ES-I3 (cell line): ENCODE measurements around the gene KCNT1.

Source experiments
- H3K36me3 ChIP-seq: 2 replicates; pipeline ENCODE4 v1.6.1; 2013; ENCODE audit warnings: mild to moderate bottlenecking, low read length, control low read depth, moderate library complexity; ENCODE audit not compliant: insufficient read depth
- H3K4me1 ChIP-seq: 2 replicates; pipeline ENCODE4 v1.6.1; 2013; ENCODE audit warnings: mild to moderate bottlenecking, control low read depth, low read length; ENCODE audit not compliant: insufficient read depth
- H3K9ac ChIP-seq: 2 replicates; pipeline ENCODE4 v1.6.1; 2013; ENCODE audit warnings: low read depth, mild to moderate bottlenecking, low read length, moderate library complexity
- H3K9me3 ChIP-seq: 2 replicates; pipeline ENCODE4 v1.6.1; 2013; ENCODE audit warnings: mild to moderate bottlenecking, low read length, moderate library complexity; ENCODE audit not compliant: control insufficient read depth, insufficient read depth

The KCNT1 gene

DNA sequence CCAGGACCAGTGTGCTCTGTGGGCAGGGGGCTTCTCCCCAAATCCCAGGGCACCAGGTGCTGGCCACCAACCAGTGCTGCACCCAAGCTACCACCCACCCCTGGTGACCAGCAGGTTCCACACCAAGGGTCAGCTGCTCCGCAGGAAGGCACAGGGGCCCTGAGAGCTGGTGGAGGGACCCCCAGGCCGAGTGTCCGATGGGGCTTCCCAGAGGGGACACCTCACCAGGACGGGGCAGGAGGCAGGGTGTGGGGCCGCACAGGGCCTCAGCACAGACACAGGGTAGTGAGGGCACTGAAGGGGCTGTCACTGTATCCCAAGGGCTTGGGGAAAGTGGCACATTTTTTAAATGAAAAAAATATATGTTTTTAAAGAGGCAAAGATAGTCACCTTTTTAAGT is 20.8 kb upstream of the KCNT1 start:
- Histone ChIP-seq H3K36me3 (no peaks in the 10 kb centered on the region), H3K9me3 (no peaks in the 10 kb centered on the region), H3K9ac (no peak overlapping the region), H3K4me1 (no peaks in the 10 kb centered on the region)

DNA sequence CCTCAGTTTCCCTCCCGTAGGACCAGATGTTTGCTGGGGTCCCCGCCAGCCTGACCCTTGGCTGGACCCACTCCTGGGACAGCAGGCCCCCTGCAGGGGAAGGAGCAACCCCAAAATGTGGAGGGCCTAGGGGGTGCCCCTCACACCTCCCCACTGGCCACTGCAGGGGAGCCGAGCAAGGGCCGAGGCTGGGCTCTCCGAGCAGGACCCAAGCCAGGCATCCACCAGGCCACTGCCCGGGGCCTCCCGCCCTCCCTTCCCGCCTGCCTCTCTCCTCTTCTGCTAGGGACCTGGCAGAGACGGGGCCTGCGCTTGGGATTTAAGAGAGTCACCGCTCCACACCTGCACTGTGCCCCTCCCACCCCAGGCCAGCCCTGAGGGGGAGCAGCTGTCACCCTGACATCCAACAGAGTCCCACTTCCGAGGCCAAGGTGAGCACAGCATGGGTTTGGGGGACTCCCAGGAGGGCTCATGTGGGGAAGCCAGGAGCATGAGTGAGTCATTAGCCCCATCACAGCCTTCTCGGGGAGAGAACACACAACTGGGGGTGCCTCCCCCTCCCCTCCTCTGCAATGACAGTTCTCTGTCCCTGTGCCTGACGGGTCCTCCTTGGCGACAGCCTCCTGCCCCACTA is 18.5 kb upstream of the KCNT1 start:
- Histone ChIP-seq H3K9me3 (no peaks in the 10 kb centered on the region), H3K9ac (no peak overlapping the region), H3K4me1 (no peaks in the 10 kb centered on the region), H3K36me3 (no peaks in the 10 kb centered on the region)

DNA sequence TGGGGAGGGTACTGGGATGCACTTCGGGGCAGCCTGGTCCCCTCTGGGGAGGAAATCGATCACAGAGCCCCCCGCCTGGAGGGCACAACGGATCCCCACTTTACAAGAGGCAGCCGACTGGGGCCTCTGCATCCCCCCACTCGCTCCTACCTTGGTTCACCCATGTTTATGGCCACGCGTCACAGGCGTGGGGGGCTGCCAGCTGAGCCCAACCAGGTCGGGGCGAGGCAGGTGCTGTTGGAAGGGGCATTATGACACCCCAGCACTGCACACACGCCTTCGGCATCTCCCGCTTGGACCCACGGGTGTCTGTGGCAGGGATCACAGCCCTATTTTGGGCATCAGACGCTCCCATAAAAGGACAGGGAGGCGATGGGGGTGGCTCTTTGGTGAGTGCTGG is 17.3 kb upstream of the KCNT1 start:
- Histone ChIP-seq H3K36me3 (no peaks in the 10 kb centered on the region), H3K9ac (no peak overlapping the region), H3K9me3 (no peaks in the 10 kb centered on the region), H3K4me1 (no peaks in the 10 kb centered on the region)

DNA sequence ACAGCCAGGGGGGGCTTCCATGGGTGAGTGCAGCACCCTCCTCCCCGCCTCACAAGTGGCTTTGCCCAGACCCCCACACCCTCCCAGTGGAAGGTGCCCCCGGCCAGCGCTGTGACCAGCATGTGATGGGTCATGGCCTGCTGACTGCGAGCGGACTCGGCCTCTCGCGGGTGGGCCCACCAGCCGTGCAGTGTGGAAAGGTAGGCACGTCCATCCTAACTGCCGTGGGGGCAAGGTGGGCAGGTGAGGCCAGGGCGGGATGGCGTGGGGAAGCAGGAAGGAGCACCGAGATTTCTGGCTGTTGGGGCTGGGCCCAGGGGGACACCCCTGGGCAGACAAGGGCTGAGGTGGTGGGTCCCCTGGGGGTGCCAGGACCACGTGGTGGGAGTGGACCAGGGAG is 14.8 kb upstream of the KCNT1 start:
- Histone ChIP-seq H3K4me1 (no peaks in the 10 kb centered on the region), H3K9me3 (no peaks in the 10 kb centered on the region), H3K36me3 (no peaks in the 10 kb centered on the region), H3K9ac (no peak overlapping the region)

DNA sequence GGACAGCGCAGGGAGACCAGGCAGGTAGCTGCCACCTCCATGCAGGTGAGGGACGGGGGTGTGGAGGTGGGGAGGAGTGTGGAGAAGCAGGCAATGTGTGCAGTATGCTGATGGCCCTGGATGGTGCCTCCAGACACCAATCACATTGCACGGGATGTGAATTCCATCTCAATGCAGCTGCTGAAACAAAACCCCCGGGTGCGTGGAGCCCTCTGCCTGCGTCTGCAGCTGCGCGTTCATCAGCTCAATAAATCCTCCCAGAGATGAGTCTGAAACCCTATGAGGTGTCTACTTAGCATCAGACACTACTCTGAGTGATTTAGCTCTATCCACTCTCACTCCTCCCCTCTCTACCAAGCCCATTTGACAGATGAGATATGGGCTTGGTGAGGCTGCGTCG is 13.0 kb upstream of the KCNT1 start:
- Histone ChIP-seq H3K4me1 (no peaks in the 10 kb centered on the region), H3K9me3 (no peaks in the 10 kb centered on the region), H3K9ac (no peak overlapping the region), H3K36me3 (no peaks in the 10 kb centered on the region)

DNA sequence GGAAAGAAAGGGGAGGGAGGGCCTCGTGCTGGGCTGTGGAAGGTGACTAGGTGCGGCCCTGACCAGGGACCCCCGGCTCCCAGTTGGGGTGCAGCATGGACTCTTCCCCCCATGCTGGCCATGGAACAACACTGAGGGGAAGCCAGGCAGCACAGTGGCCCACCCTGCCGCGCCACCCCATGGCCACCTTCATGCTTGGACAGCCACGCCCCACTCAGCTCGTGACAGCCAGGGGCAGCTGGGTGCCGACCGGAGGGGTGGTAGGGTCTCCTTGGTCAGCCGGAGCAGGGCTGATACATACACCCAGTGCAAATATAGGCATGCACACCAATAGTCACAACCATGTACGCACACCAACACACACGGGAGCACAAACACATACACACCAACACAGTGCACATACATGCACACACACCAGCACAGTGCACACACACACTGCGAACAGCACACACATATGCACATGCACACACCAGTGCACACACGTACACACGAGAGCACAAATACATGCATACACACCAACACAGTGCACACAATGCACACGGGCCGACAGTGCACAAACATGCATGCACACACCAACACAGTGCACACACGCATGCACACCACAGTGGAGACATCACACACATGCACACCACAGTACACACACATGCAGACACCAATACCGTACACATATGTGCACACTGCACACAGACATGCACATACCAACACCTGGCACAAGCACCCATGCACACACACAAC is 11.0 kb upstream of the KCNT1 start:
- no peaks in the 10 kb centered on the region for H3K36me3 ChIP-seq
- no peak overlapping the region for H3K9ac ChIP-seq
- no peaks in the 10 kb centered on the region for H3K4me1 ChIP-seq

DNA sequence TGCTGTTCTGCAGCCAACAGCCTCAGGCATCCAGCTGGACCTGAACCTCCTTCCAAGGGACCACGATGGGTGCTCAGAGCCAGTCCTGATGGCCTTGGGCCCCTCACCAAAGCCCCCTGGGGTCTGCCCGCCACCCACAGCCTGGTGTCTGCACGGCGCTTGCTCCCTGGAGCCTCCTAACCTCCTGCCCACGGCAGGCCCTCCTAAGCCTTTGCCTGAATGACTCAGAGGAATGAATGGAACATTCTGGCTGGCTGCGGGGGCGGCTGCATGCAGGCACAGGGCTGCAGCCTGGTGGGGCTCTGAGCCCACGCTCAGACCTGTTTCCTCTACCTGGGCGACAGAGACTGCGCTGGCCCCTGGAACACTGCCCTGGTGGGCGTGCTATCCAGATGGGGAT is 9.6 kb upstream of the KCNT1 start:
- Histone ChIP-seq H3K9me3 (no peaks in the 10 kb centered on the region), H3K4me1 (no peaks in the 10 kb centered on the region), H3K36me3 (no peaks in the 10 kb centered on the region), H3K9ac (no peak overlapping the region)

More for the DNA sequence above, 11.0 kb upstream of the KCNT1 start:
- no peaks in the 10 kb centered on the region for H3K9me3 ChIP-seq

DNA sequence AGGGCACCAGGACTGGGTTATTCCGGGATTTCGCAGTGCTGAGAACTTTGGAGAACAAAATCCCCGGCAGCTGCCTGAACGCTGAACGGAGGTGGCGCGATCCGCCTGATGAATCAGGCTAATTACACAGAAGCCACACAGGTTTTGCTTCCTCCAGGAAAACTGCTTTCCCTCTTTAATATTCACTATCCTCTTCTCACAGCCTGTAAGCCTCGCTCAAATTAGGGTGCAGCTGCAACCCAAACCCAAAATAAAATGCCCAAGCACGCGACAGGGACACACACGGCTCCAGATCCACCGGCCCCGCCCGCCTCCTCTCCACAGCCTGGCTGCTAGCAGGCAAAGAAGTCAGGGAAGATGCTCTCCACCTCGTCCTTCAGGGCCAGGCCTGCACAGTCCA is 8.7 kb upstream of the KCNT1 start:
- no peak overlapping the region for H3K9ac ChIP-seq
- no peaks in the 10 kb centered on the region for H3K36me3 ChIP-seq
- H3K4me1 ChIP-seq, result no peaks in the 10 kb centered on the region
- H3K9me3 ChIP-seq, result no peaks in the 10 kb centered on the region

DNA sequence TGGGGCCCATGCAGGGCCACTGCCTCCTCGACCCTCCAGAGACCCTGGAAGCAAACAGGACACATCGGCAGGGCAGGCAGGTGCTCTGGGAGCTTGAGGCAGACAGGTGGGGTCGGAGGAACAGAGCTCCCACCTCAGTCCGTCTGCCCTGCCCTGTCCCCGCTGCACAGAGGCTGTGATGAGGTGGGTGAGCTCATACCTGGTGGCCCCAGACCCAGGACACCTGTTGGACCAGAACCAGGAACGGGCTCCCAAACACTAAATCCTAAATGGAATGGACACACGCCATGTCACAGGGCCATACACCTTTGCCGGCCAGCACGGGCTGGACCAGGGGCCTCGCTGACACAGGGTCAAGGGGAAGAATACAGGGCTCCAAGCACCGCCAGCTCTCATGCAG is 8.2 kb upstream of the KCNT1 start:
- H3K36me3 ChIP-seq, result no peaks in the 10 kb centered on the region
- H3K9ac ChIP-seq, result no peak overlapping the region
- H3K4me1 ChIP-seq, result no peaks in the 10 kb centered on the region
- H3K9me3 ChIP-seq, result no peaks in the 10 kb centered on the region

DNA sequence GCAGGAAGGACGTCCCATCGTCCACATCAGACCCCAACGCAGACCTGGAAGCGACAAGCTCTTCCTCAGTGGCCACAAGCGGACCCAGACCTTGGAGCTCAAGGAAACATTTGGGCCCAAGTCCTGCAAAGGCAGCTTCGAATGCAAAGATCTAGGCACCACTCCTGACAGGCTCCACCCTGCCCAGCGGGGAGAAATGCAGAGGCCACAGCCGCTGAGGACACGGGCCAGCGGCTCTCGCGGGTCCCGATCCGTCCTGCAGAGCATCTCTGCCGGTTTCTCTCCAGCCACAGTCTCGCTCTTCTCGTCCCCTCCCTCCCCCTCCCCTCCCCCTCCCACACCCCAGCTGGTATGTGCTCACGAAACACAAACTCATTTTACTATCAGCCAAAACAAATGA is 7.6 kb upstream of the KCNT1 start:
- H3K36me3 ChIP-seq, result no peaks in the 10 kb centered on the region
- no peaks in the 10 kb centered on the region for H3K9me3 ChIP-seq
- H3K9ac ChIP-seq, result no peak overlapping the region
- no peaks in the 10 kb centered on the region for H3K4me1 ChIP-seq

DNA sequence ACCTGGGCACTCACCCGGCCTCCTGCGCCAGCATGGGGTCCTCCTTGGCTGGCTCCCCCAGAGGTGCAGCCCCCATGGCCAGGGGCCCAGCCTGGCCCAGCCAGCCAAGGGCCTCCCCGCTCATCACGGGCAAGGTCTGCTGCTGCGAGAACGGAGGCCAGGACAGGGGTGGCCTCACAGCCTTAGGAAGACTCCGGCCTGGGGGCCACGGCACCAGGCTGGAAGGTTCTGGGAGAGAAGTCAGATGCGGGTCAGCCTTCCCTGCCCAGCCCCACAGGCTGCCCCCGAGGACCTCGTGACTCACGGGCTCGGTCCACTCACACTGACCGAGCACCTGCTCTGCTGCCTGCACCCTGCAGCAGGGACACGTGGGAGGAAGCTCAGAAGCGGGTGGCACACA is 6.9 kb upstream of the KCNT1 start:
- Histone ChIP-seq H3K9ac (no peak overlapping the region), H3K4me1 (no peaks in the 10 kb centered on the region), H3K36me3 (no peaks in the 10 kb centered on the region), H3K9me3 (no peaks in the 10 kb centered on the region)

DNA sequence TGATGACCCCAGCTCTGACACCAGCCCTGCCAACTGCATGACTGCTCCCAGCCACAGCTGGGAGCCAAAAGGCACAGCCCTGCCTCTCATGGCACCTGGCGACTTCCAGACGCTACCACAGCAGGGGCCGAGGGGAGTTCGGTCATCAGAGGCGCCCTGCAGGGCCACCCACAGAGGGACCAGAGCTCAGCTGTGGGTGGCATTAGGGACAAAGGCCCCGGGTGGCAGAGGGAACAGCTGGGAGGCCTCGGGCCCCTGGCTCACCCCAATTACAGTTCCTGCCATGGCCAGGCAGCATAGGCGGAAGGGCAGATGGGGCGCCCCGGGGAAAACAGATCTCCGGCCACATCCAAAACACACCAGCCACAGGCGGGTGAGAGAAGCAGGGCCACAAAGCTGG is 6.3 kb upstream of the KCNT1 start:
- H3K9ac ChIP-seq, result no peak overlapping the region
- H3K9me3 ChIP-seq, result no peaks in the 10 kb centered on the region
- no peaks in the 10 kb centered on the region for H3K4me1 ChIP-seq
- no peaks in the 10 kb centered on the region for H3K36me3 ChIP-seq

DNA sequence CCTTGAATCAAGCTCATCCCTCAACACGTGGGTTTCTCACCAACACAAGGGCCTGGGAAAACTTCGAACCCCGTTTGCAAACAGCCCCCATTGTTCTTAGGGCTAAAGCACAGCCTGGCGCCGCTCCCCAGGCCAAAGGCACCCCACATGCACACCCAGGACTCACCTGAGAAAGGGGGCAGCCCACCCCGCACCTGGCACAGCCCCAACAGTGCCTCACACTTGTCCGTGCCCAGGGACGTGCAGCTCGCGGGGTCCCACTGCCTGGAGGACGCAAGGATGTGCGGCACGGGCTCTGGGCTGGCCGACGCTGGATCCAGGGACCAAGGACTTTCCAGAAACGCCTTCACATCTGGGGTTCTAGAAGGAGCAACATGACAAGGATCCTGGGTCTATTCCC is 5.5 kb upstream of the KCNT1 start:
- H3K9me3 ChIP-seq, result no peaks in the 10 kb centered on the region
- no peaks in the 10 kb centered on the region for H3K4me1 ChIP-seq
- H3K9ac ChIP-seq, result no peak overlapping the region
- no peaks in the 10 kb centered on the region for H3K36me3 ChIP-seq

DNA sequence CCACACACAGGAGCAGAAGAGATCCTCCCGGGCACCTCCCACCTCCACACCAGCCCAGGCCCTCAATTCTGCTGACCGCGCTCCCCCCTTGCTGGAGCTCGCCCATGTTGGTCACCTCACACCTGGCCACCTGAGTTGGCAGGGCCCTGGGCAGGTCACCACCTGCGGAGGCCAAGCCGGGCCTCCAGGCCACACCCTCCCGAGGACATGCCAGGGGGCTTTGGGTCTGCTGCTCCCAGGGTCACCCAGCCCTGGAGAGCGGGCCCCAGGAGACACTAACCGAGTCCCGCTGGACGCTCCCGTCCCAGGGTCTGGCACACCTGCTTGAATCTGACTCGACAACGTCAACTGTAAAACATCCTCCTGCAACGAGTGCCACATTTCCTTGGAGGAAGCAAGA is 4.8 kb upstream of the KCNT1 start:
- Histone ChIP-seq H3K9me3 (no peaks in the 10 kb centered on the region), H3K9ac (no peak overlapping the region), H3K36me3 (no peaks in the 10 kb centered on the region), H3K4me1 (no peaks in the 10 kb centered on the region)

DNA sequence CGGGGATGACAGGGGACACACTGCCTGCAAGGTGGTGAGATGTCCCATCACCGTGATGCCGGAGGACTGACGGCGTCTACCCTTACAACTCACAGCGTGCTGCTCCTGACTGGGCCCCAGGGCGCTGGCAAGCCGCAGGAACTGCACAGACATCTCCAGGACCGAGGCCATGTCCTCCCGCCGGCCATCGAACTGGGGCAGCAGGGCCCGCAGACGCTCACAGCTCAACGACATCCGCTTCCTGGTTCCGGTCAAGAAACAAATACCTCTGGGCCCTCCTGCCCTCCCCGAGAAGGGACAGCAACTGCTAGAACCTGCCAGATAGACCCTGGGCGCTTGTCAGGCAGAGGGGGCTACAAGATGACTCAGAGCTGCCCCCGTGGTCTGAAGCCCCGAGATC is 3.7 kb upstream of the KCNT1 start:
- no peak overlapping the region for H3K9ac ChIP-seq
- H3K9me3 ChIP-seq, result no peaks in the 10 kb centered on the region
- no peaks in the 10 kb centered on the region for H3K36me3 ChIP-seq
- no peaks in the 10 kb centered on the region for H3K4me1 ChIP-seq
